GM12873 (cell line): ENCODE data around the gene TP53.

Experiments used
- TF ChIP-seq, protein P1 (sequence below): IDR thresholded peaks from 2 replicates; pipeline ENCODE4 v1.5.1; 2012; ENCODE audit warnings: low read depth, mild to moderate bottlenecking, moderate library complexity, low read length, control low read depth; ENCODE audit not compliant: insufficient read depth; ENCODE audit errors: missing control alignments

The TP53 gene

DNA sequence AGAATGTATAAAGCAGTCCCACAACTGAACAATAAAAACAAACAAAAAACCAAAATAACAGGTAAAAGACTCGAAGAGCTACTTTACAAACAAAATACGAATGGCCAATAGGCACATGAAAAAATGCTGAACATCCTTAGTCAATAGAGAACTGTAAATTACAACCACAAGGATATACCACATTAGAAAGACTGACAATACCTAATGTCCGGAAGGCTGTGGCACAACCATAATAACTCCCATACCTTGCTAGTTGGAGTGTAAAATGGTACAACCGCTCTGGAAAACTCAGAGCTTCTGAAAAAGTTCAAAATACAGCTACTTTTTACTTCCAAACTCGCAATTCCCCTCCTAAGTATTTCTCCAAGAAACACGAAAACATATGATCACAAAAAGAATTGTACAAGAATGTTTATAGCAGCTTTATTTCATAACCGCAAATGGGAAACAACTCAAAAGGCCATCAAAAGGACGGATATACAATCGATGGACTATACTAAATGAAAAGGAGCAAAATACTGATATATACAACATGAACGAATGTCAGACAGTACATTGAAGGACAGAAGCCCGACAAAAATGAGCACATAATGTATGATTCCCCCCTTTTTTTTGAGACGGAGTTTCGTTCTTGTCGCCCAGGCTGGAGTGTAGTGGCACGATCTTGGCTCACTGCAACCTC lies 2.3 kb downstream of the TP53 start:
- TF ChIP-seq, protein P1, sequence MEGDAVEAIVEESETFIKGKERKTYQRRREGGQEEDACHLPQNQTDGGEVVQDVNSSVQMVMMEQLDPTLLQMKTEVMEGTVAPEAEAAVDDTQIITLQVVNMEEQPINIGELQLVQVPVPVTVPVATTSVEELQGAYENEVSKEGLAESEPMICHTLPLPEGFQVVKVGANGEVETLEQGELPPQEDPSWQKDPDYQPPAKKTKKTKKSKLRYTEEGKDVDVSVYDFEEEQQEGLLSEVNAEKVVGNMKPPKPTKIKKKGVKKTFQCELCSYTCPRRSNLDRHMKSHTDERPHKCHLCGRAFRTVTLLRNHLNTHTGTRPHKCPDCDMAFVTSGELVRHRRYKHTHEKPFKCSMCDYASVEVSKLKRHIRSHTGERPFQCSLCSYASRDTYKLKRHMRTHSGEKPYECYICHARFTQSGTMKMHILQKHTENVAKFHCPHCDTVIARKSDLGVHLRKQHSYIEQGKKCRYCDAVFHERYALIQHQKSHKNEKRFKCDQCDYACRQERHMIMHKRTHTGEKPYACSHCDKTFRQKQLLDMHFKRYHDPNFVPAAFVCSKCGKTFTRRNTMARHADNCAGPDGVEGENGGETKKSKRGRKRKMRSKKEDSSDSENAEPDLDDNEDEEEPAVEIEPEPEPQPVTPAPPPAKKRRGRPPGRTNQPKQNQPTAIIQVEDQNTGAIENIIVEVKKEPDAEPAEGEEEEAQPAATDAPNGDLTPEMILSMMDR = no peak

DNA sequence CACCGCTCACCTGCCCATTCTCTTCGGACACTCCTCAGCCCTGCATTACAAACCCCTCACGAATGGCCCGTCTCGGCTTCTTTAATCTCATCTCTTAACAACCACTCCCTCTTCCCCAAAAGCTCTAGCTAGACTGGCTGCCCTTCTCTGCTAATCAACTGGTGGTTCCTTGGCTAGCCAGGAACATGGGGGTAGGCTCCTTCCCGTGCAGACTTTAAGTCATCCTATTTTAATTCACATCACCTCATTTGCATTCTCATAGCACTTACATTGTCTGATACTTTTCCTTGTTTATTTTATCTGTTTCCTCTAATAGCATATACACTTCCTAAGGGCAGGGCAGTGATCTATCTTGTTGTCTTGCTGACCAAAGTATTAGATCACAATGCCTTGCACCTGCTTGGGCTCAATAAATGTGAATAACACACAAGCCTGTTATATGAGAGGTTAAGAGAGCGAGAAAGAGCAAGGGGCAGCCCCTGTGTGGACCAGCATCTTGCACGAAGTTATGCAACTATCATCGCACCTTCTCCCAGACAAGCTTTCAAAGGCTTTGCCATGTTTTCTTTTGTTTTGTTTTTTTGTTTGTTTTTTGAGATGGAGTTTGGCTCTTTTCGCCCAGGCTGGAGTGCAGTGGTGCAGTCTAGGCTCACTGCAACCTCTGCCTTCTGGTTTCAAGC lies 9.8 kb downstream of the TP53 start:
- TF ChIP-seq, protein P1 = no peak

DNA sequence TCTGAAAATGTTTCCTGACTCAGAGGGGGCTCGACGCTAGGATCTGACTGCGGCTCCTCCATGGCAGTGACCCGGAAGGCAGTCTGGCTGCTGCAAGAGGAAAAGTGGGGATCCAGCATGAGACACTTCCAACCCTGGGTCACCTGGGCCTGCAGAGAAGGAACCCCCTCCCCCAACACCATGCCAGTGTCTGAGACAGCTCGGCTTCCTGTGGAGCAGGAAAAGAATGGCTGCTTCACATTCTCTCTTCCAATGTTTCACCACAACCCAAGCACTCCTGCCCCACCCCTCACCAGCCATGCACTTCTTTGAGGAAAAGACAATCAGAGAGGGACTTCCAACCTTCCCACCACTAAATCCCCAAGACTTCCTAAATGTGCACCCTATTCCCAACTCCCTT lies 10.8 kb downstream of the TP53 start:
- TF ChIP-seq, protein P1 = no peak

DNA sequence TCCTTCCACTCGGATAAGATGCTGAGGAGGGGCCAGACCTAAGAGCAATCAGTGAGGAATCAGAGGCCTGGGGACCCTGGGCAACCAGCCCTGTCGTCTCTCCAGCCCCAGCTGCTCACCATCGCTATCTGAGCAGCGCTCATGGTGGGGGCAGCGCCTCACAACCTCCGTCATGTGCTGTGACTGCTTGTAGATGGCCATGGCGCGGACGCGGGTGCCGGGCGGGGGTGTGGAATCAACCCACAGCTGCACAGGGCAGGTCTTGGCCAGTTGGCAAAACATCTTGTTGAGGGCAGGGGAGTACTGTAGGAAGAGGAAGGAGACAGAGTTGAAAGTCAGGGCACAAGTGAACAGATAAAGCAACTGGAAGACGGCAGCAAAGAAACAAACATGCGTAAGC lies 12.4 kb downstream of the TP53 start:
- TF ChIP-seq, protein P1 = no peak

DNA sequence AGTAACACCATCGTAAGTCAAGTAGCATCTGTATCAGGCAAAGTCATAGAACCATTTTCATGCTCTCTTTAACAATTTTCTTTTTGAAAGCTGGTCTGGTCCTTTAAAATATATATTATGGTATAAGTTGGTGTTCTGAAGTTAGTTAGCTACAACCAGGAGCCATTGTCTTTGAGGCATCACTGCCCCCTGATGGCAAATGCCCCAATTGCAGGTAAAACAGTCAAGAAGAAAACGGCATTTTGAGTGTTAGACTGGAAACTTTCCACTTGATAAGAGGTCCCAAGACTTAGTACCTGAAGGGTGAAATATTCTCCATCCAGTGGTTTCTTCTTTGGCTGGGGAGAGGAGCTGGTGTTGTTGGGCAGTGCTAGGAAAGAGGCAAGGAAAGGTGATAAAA lies 14.1 kb downstream of the TP53 start:
- TF ChIP-seq, protein P1 = peak; percentile 62

DNA sequence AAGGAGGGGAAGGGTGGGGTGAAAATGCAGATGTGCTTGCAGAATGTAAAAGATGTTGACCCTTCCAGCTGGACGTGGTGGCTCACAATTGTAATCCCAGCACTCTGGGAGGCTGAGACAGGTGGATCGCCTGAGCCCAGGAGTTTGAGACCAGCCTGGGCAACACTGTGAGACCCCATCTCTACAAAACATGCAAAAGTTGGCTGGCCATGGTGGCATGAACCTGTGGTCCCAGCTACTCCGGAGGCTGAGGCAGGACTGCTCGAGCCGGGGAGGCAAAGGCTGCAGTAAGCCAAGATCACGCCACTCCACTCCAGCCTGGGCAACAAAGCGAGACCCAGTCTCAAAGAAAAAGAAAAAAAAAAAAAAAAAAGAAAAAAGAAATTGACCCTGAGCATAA lies 18.8 kb downstream of the TP53 start:
- TF ChIP-seq, protein P1 = no peak

DNA sequence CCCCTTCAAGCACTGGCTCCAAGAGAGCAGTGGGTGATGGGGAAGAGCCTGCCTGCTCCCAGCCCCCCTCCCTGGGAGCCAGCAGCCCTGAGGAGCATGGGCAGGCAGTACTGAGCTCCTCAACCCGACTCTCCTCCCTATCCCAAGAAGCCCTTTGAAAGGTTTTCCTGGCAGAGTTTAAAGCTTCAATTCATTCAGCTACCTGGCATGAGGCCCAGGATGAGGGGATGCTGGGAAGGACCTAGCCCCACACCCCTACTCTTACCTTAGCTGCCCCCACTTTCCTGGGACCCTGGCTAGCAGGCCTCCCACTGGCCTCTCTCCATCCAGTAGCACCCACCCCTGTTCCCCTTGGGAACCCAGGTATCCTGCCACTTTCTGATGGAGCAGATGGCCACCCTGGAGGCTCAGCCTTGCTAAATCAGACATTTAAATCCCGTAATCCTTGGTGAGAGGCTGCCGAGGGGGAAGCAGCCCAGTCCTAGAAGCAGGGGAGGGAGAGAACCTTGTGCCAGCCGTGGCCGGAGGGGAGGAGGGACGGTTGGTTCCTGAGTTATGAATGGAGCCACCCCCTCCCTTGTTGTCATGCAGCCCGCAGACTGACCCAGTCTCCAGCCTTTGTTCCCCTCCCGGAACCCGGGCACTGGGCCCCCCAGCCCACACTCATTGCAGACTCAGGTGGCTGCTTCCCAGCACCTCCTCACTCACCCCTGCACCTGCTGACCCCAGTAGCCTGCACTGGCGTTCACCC lies 19.5 kb downstream of the TP53 start:
- TF ChIP-seq, protein P1 = no peak
